Measurements from ENCODE around the gene FLT3LG.

- TF ChIP-seq POLR2A (IDR thresholded peaks at IDR 0.05; ENCODE audit: extremely low read depth, insufficient read length) = no peak
- TF ChIP-seq, protein P1, sequence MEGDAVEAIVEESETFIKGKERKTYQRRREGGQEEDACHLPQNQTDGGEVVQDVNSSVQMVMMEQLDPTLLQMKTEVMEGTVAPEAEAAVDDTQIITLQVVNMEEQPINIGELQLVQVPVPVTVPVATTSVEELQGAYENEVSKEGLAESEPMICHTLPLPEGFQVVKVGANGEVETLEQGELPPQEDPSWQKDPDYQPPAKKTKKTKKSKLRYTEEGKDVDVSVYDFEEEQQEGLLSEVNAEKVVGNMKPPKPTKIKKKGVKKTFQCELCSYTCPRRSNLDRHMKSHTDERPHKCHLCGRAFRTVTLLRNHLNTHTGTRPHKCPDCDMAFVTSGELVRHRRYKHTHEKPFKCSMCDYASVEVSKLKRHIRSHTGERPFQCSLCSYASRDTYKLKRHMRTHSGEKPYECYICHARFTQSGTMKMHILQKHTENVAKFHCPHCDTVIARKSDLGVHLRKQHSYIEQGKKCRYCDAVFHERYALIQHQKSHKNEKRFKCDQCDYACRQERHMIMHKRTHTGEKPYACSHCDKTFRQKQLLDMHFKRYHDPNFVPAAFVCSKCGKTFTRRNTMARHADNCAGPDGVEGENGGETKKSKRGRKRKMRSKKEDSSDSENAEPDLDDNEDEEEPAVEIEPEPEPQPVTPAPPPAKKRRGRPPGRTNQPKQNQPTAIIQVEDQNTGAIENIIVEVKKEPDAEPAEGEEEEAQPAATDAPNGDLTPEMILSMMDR (IDR thresholded peaks at IDR 0.05; ENCODE audit: low read depth, low read length) = no peak
These were observed 6.1 kb downstream of the FLT3LG start for GRCh38 chr19:49479975-49480628.

Data from NB4 (cell line).